GM23338 (cell line): Measurements from ENCODE around the gene WFDC6. TPM values are rescaled to one million over a fixed set of nuclear protein-coding genes. Genes with fewer than 3 reads are reported as not detected.

Experiments
- ATAC-seq: fragments of 200-7000 bp; cut with Tn5 transposase; 3 replicates; pipeline ENCODE4 v1.9.1; 2020
- DNase-seq: peaks from one replicate; pipeline ENCODE4 v3.0.0-alpha.2; 2015; ENCODE audit warnings: low spot score
- H2AFZ ChIP-seq: fragments of 200-600 bp; sonication (generic); 2 replicates; pipeline ENCODE4 v1.8.0; 2016; ENCODE audit warnings: antibody characterized with exemption, mild to moderate bottlenecking, moderate library complexity
- H3F3A ChIP-seq: fragments of 200-600 bp; sonication (generic); replicated peaks from 2 replicates; pipeline ENCODE4 v1.8.0; 2017; ENCODE audit warnings: antibody characterized with exemption, mixed run types, low read depth
- H3K27ac ChIP-seq: fragments of 200-600 bp; sonication (generic); 2 replicates; pipeline ENCODE4 v1.6.1; 2016; ENCODE audit warnings: low read depth
- H3K27me3 ChIP-seq: fragments of 200-600 bp; sonication (generic); 2 replicates; pipeline ENCODE4 v1.8.0; 2016; ENCODE audit warnings: mild to moderate bottlenecking, mixed run types, moderate library complexity; ENCODE audit not compliant: insufficient read depth
- H3K36me3 ChIP-seq: fragments of 200-600 bp; sonication (generic); 2 replicates; pipeline ENCODE4 v1.8.0; 2016; ENCODE audit warnings: mild to moderate bottlenecking; ENCODE audit not compliant: insufficient read depth
- H3K4me1 ChIP-seq: fragments of 200-600 bp; sonication (generic); 2 replicates; pipeline ENCODE4 v1.8.0; 2016; ENCODE audit warnings: mild to moderate bottlenecking, moderate library complexity; ENCODE audit not compliant: insufficient read depth
- H3K4me2 ChIP-seq: fragments of 200-600 bp; sonication (generic); 2 replicates; pipeline ENCODE4 v1.7.1; 2017; ENCODE audit warnings: mixed run types
- H3K4me3 ChIP-seq: fragments of 200-600 bp; sonication (generic); 2 replicates; pipeline ENCODE4 v1.6.1; 2016; ENCODE audit warnings: mixed run types
- H3K79me2 ChIP-seq: fragments of 200-600 bp; sonication (generic); replicated peaks from 2 replicates; pipeline ENCODE4 v1.8.0; 2017; ENCODE audit warnings: mild to moderate bottlenecking; ENCODE audit not compliant: insufficient read depth
- H3K9me2 ChIP-seq: fragments of 200-600 bp; sonication (generic); 2 replicates; pipeline ENCODE4 v1.8.0; 2017; ENCODE audit not compliant: insufficient read depth
- H4K20me1 ChIP-seq: fragments of 200-600 bp; sonication (generic); replicated peaks from 2 replicates; pipeline ENCODE4 v1.8.0; 2017; ENCODE audit warnings: mild to moderate bottlenecking; ENCODE audit not compliant: insufficient read depth
- H3K27ac Mint-ChIP-seq: 2 replicates; pipeline ENCODE4 v1.8.0; 2020; ENCODE audit warnings: inconsistent platforms, mild to moderate bottlenecking, moderate library complexity, mixed read lengths
- H3K27me3 Mint-ChIP-seq: 3 replicates; pipeline ENCODE4 v1.8.0; 2022; ENCODE audit warnings: low read depth, mild to moderate bottlenecking, moderate library complexity, mixed read lengths, inconsistent platforms; ENCODE audit not compliant: insufficient read depth, poor library complexity
- H3K36me3 Mint-ChIP-seq: 3 replicates; pipeline ENCODE4 v1.8.0; 2021; ENCODE audit warnings: low read depth, mild to moderate bottlenecking, inconsistent platforms, moderate library complexity, mixed read lengths
- H3K4me1 Mint-ChIP-seq: 3 replicates; pipeline ENCODE4 v1.8.0; 2020; ENCODE audit warnings: mild to moderate bottlenecking, inconsistent platforms, mixed read lengths
- H3K4me3 Mint-ChIP-seq: 3 replicates; pipeline ENCODE4 v1.8.0; 2021; ENCODE audit warnings: moderate library complexity, mild to moderate bottlenecking, inconsistent platforms, mixed read lengths
- H3K9me3 Mint-ChIP-seq: 3 replicates; pipeline ENCODE4 v1.8.0; 2020; ENCODE audit warnings: moderate library complexity, mild to moderate bottlenecking, inconsistent platforms, mixed read lengths
- CTCF ChIP-seq, 2 experiments: fragments of 200-600 bp in 1 of 2; sonication (generic) in 1 of 2; conservative IDR thresholded peaks; 2 replicates each; pipeline versions ENCODE4 v1.5.1 to v1.6.1; 2016 to 2017; ENCODE audit warnings: antibody characterized with exemption in 2 of 2, low read depth in 2 of 2, mild to moderate bottlenecking in 2 of 2, moderate library complexity in 1 of 2
- ETS1 ChIP-seq: IDR thresholded peaks from 2 replicates; pipeline ENCODE4 v1.6.1; 2016; ENCODE audit warnings: antibody characterized with exemption
- EZH2phosphoT487 ChIP-seq: fragments of 200-600 bp; sonication (generic); IDR thresholded peaks from one replicate; pipeline ENCODE4 v1.8.1; 2018; ENCODE audit warnings: antibody characterized with exemption; ENCODE audit not compliant: unreplicated experiment
- REST ChIP-seq: IDR thresholded peaks from one replicate; pipeline ENCODE4 v1.6.1; 2018; ENCODE audit warnings: antibody characterized with exemption; ENCODE audit not compliant: unreplicated experiment
- polyA plus RNA-seq: library from polyadenylated mRNA; unstranded; fragments of >200 nt; fragmentation: Nextera tagmentation; extraction: Ambion mirVana; gene quantifications from 2 replicates; pipeline ENCODE4 v1.2.1, GENCODE V29; 2016
- total RNA-seq: library from RNA; depleted of rRNA; stranded (reverse); fragments of >200 nt; shearing (Covaris generic); gene quantifications from 2 replicates; pipeline ENCODE4 v1.2.3, GENCODE V29; 2014

The WFDC6 gene
- total and polyA plus RNA-seq, 2 experiments from 2014 or later, result not detected

GRCh38 chr20:45500022-45500421 lies 39.3 kb downstream of the WFDC6 start:
- no peaks in the 10 kb centered on the region for H3K27me3 ChIP-seq
- H2AFZ ChIP-seq, result peak overlapping the region; percentile 28; the same call in 1 of the 2 replicates
- no peak; the same call in 2 of the 3 replicates for ATAC-seq
- no peaks in the 10 kb centered on the region for H3K4me1 ChIP-seq
- no peak overlapping the region for H3K27ac ChIP-seq
- no peaks in the 10 kb centered on the region for H3K79me2 ChIP-seq
- no peaks in the 10 kb centered on the region for H3K36me3 ChIP-seq
- Mint-ChIP-seq H3K4me1 (no peaks in the 10 kb centered on the region), H3K9me3 (no peaks in the 10 kb centered on the region), H3K36me3 (no peaks in the 10 kb centered on the region), H3K4me3 (no peak overlapping the region), H3K27me3 (peaks cover 2% of the 10 kb centered on the region), H3K27ac (no peak overlapping the region)
- H4K20me1 ChIP-seq, result no peaks in the 10 kb centered on the region
- no peaks in the 10 kb centered on the region for H3F3A ChIP-seq
- no peak for TF ChIP-seq ETS1
- H3K4me2 ChIP-seq, result no peak overlapping the region
- DNase-seq, result no peak
- no peak overlapping the region for H3K4me3 ChIP-seq
- H3K9me2 ChIP-seq, result no peaks in the 10 kb centered on the region

GRCh38 chr20:45497971-45498494 lies 41.2 kb downstream of the WFDC6 start:
- H3K4me2 ChIP-seq, result no peak overlapping the region
- peak; percentile 46 for ATAC-seq
- H3K27me3 ChIP-seq, result no peaks in the 10 kb centered on the region
- no peaks in the 10 kb centered on the region for H3F3A ChIP-seq
- H2AFZ ChIP-seq, result no peak overlapping the region
- no peaks in the 10 kb centered on the region for H4K20me1 ChIP-seq
- no peak overlapping the region for H3K4me3 ChIP-seq
- no peak overlapping the region for H3K27ac Mint-ChIP-seq
- no peaks in the 10 kb centered on the region for H3K79me2 ChIP-seq
- H3K27me3 Mint-ChIP-seq, result peaks cover 2% of the 10 kb centered on the region
- H3K36me3 Mint-ChIP-seq, result no peaks in the 10 kb centered on the region; the same call in 2 of the 3 replicates
- peak; percentile 24 for DNase-seq
- H3K9me3 Mint-ChIP-seq, result no peaks in the 10 kb centered on the region
- H3K36me3 ChIP-seq, result no peaks in the 10 kb centered on the region
- TF ChIP-seq EZH2phosphoT487 (no peak), CTCF (conservative IDR thresholded peaks at IDR 0.05; ENCODE audit: low read depth in 2 of 2) (peak; percentile 10 to 52; a peak in 2 of 4 replicates), REST (no peak)
- H3K9me2 ChIP-seq, result no peaks in the 10 kb centered on the region
- H3K4me1 ChIP-seq, result no peaks in the 10 kb centered on the region
- no peaks in the 10 kb centered on the region for H3K4me1 Mint-ChIP-seq
- no peak overlapping the region for H3K4me3 Mint-ChIP-seq
- no peak overlapping the region for H3K27ac ChIP-seq
